PC-9 (cell line): Measurements from ENCODE around the gene TBL2. TPM values are rescaled to one million over a fixed set of nuclear protein-coding genes. Genes with fewer than 3 reads are reported as not detected.

ENCODE experiments used
- BruUV-seq: library from RNA; stranded (reverse); fragments of 400-500 nt; replicated peaks from 2 replicates; lab custom pipeline; 2021; lab: Mats Ljungman, UMichigan
- CTCF ChIA-PET: fragments of 300-600 bp; sonication (Branson Sonifier 250); formaldehyde crosslinking; loops from one replicate; lab custom pipeline; 2022; ENCODE audit warnings: antibody characterized with exemption; lab: Charles Lee
- POLR2A ChIA-PET: fragments of 300-600 bp; sonication (Branson Sonifier 250); formaldehyde crosslinking; loops from one replicate; lab custom pipeline; 2022; ENCODE audit warnings: antibody characterized with exemption; ENCODE audit not compliant: unreplicated experiment; lab: Charles Lee
- DNase-seq, 2 experiments: peaks; one replicate each; pipeline versions ENCODE4 v3.0.0 to v3.0.0-alpha.2; 2015 to 2022; ENCODE audit warnings: mixed read lengths in 1 of 2
- H2AFZ ChIP-seq: fragments of 200-600 bp; sonication (generic); 2 replicates; pipeline ENCODE4 v1.8.1; 2017; ENCODE audit warnings: antibody characterized with exemption
- H3F3A ChIP-seq: fragments of 200-600 bp; sonication (generic); 2 replicates; pipeline ENCODE4 v1.8.1; 2017; ENCODE audit warnings: antibody characterized with exemption, mild to moderate bottlenecking, low read depth; ENCODE audit not compliant: insufficient read depth
- H3K27ac ChIP-seq: fragments of 200-600 bp; sonication (generic); 2 replicates; pipeline ENCODE4 v1.6.1; 2016; ENCODE audit warnings: mixed run types
- H3K27me3 ChIP-seq: fragments of 200-600 bp; sonication (generic); 2 replicates; pipeline ENCODE4 v1.6.1; 2016; ENCODE audit warnings: low read depth, mixed run types; ENCODE audit not compliant: insufficient read depth
- H3K36me3 ChIP-seq: fragments of 200-600 bp; sonication (generic); 2 replicates; pipeline ENCODE4 v1.6.1; 2016; ENCODE audit warnings: low read depth, mixed run types
- H3K4me1 ChIP-seq: fragments of 200-600 bp; sonication (generic); replicated peaks from 2 replicates; pipeline ENCODE4 v1.6.1; 2016; ENCODE audit warnings: mixed run types; ENCODE audit not compliant: insufficient read depth
- H3K4me2 ChIP-seq: fragments of 200-600 bp; sonication (generic); 2 replicates; pipeline ENCODE4 v1.6.1; 2017; ENCODE audit warnings: mixed run types
- H3K4me3 ChIP-seq: fragments of 200-600 bp; sonication (generic); 2 replicates; pipeline ENCODE4 v1.6.1; 2016; ENCODE audit warnings: mixed run types
- H3K79me2 ChIP-seq: fragments of 200-600 bp; sonication (generic); 2 replicates; pipeline ENCODE4 v1.6.1; 2017; ENCODE audit warnings: low read depth, mixed run types
- H3K9me2 ChIP-seq: fragments of 200-600 bp; sonication (generic); 2 replicates; pipeline ENCODE4 v1.8.1; 2017; ENCODE audit warnings: mild to moderate bottlenecking; ENCODE audit not compliant: insufficient read depth
- H3K9me3 ChIP-seq: fragments of 200-600 bp; sonication (generic); 2 replicates; pipeline ENCODE4 v1.8.1; 2016; ENCODE audit warnings: low read depth; ENCODE audit not compliant: insufficient read depth
- H4K20me1 ChIP-seq: fragments of 200-600 bp; sonication (generic); 2 replicates; pipeline ENCODE4 v1.8.1; 2017; ENCODE audit not compliant: insufficient read depth
- EZH2 ChIP-seq: fragments of 200-600 bp; sonication (generic); IDR thresholded peaks from 2 replicates; pipeline ENCODE4 v1.8.0; 2017; ENCODE audit warnings: antibody characterized with exemption, low read depth
- intact Hi-C: fragments of 100-400 bp; cut with micrococcal nuclease; formaldehyde crosslinking; loops from one replicate; pipeline ENCODE4 v1.10.0; 2022; ENCODE audit not compliant: unreplicated experiment
- total RNA-seq: library from RNA; stranded (reverse); gene quantifications from 2 replicates; pipeline ENCODE4 v1.2.3, GENCODE V29; 2021
- TF ChIP-seq, protein P1 (sequence below): fragments of 200-600 bp; sonication (generic); conservative IDR thresholded peaks from 2 replicates; pipeline ENCODE4 v1.6.1; 2017; ENCODE audit warnings: mixed run types, antibody characterized with exemption, mild to moderate bottlenecking, moderate library complexity

TBL2 gene
- total RNA-seq, 1 experiment from 2014 or later: 49.2 TPM

DNA sequence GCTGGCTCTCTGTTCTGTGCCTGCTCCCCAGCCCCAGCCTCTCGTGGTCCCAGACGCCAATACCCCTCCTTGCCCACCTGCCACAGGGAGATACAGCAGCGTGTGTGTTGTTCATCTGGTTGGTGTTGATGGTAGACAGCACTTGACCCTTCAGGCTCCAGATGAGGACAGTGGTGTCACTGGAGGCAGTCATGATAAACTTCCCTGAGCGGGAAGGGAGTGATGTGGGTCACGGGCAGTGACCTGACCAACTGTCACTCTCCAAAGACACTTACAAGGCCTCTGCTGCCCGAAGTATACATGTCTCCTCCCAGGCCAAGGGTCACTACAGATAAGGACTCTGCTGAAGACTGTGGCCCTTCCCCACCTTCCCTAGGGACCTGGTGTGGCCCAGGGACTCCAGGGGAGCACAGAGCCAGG, 5.6 kb downstream of the TBL2 start:
- Histone ChIP-seq H3K79me2 (peaks cover 32% of the 10 kb centered on the region), H3K9me3 (no peaks in the 10 kb centered on the region), H3F3A (peaks cover 18% of the 10 kb centered on the region; the same call in 1 of the 2 replicates), H3K36me3 (peaks cover 29% of the 10 kb centered on the region), H2AFZ (no peak overlapping the region), H3K4me1 (peaks cover 12% of the 10 kb centered on the region), H3K27ac (no peak overlapping the region), H3K4me3 (no peak overlapping the region), H3K27me3 (no peaks in the 10 kb centered on the region), H3K9me2 (no peaks in the 10 kb centered on the region), H4K20me1 (peaks cover 15% of the 10 kb centered on the region), H3K4me2 (no peak overlapping the region)
- no TSS peak for BruUV-seq
- ChIA-PET CTCF (no interaction called here), POLR2A (no interaction called here)
- no peak for TF ChIP-seq EZH2
- TF ChIP-seq, protein P1, sequence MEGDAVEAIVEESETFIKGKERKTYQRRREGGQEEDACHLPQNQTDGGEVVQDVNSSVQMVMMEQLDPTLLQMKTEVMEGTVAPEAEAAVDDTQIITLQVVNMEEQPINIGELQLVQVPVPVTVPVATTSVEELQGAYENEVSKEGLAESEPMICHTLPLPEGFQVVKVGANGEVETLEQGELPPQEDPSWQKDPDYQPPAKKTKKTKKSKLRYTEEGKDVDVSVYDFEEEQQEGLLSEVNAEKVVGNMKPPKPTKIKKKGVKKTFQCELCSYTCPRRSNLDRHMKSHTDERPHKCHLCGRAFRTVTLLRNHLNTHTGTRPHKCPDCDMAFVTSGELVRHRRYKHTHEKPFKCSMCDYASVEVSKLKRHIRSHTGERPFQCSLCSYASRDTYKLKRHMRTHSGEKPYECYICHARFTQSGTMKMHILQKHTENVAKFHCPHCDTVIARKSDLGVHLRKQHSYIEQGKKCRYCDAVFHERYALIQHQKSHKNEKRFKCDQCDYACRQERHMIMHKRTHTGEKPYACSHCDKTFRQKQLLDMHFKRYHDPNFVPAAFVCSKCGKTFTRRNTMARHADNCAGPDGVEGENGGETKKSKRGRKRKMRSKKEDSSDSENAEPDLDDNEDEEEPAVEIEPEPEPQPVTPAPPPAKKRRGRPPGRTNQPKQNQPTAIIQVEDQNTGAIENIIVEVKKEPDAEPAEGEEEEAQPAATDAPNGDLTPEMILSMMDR: no peak
- intact Hi-C loops: no loop called here
- DNase-seq: no peak

DNA sequence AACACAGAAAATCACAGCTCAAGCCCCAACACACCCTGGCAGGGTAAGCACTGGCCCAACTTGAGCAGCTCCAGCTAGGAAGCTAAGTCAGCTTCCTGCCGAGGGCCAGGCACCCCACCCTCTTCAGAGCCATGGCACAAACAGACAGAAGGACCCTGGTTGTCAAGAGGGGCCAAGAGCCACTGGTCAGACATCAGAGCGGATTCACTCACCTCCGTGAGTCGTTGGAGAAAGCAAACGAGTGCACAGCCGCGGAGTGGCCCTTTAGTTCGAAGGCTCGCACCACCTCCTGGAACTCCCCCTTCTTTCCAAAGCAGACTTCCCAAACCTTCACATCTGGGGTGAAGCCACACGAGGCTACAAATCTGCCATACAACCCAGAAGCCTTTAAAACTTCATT, 7.4 kb downstream of the TBL2 start:
- H4K20me1 ChIP-seq: peaks cover 11% of the 10 kb centered on the region
- no peaks in the 10 kb centered on the region for H3K9me2 ChIP-seq
- H3K36me3 ChIP-seq: peaks cover 29% of the 10 kb centered on the region
- no TSS peak for BruUV-seq
- no peak for DNase-seq
- H3K79me2 ChIP-seq: peaks cover 14% of the 10 kb centered on the region
- H3K4me2 ChIP-seq: no peak overlapping the region
- ChIA-PET CTCF (interaction anchor here (0.6 kb wide), 1 partner anchor 694 kb away, joined by 5 read pairs; no protein-coding TSS in a partner anchor), POLR2A (interaction anchor here (0.6 kb wide), 1 partner anchor 10 kb away, joined by 5 read pairs; no protein-coding TSS in a partner anchor)
- H3F3A ChIP-seq: peaks cover 28% of the 10 kb centered on the region; the same call in 1 of the 2 replicates
- no peak overlapping the region for H3K27ac ChIP-seq
- H3K4me1 ChIP-seq: no peaks in the 10 kb centered on the region
- TF ChIP-seq, protein P1: no peak
- TF ChIP-seq EZH2: no peak
- H3K9me3 ChIP-seq: no peaks in the 10 kb centered on the region
- no peak overlapping the region for H2AFZ ChIP-seq
- H3K27me3 ChIP-seq: no peaks in the 10 kb centered on the region
- intact Hi-C loops: no loop called here
- no peak overlapping the region for H3K4me3 ChIP-seq

DNA sequence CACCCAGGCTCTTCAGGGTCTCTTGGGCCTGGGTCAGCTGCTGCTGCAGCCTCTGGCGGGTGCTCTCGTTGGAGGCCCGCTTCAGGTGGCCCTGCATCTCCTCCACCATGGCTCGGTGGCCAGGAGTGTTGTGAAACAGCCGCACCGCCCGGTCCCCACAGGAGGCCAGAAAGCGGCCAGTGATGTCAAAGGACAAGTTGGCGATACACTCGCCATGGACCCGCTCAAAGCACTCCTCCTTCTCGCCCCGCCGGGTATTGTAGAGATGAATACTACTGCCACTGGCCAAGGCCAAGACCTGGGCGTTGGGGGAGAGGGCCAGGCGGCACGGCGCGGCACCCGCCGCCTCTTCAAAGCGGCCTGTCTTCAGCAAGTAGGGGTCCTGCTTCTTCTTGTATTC, 7.9 kb downstream of the TBL2 start:
- ChIA-PET CTCF (no interaction called here), POLR2A (no interaction called here)
- H3K36me3 ChIP-seq: peaks cover 29% of the 10 kb centered on the region
- no peak overlapping the region for H2AFZ ChIP-seq
- H3K4me1 ChIP-seq: no peaks in the 10 kb centered on the region
- H3F3A ChIP-seq: peaks cover 28% of the 10 kb centered on the region; the same call in 1 of the 2 replicates
- no peak for DNase-seq
- peaks cover 11% of the 10 kb centered on the region for H4K20me1 ChIP-seq
- H3K4me3 ChIP-seq: no peak overlapping the region
- H3K79me2 ChIP-seq: peaks cover 11% of the 10 kb centered on the region
- H3K4me2 ChIP-seq: no peak overlapping the region
- no peaks in the 10 kb centered on the region for H3K9me2 ChIP-seq
- intact Hi-C loops: no loop called here
- H3K9me3 ChIP-seq: no peaks in the 10 kb centered on the region
- TF ChIP-seq, protein P1: no peak
- TF ChIP-seq EZH2: no peak
- H3K27ac ChIP-seq: no peak overlapping the region
- BruUV-seq: no TSS peak
- H3K27me3 ChIP-seq: no peaks in the 10 kb centered on the region
